GM18502 (cell line): ENCODE results near the gene ENTHD1.

Experiments
- ATAC-seq: cut with Tn5 transposase; IDR thresholded peaks from one replicate; pipeline ENCODE4 v1.9.1; 2021; ENCODE audit warnings: mild to moderate bottlenecking; ENCODE audit not compliant: unreplicated experiment, poor library complexity

Gene ENTHD1

GRCh38 chr22:39700565-39700964, 193.0 kb downstream of the ENTHD1 start:
- ATAC-seq: no peak

GRCh38 chr22:39699631-39700360, 193.8 kb downstream of the ENTHD1 start:
- ATAC-seq: no peak

GRCh38 chr22:39697790-39698430, 195.7 kb downstream of the ENTHD1 start:
- no peak for ATAC-seq

GRCh38 chr22:39693943-39694500, 199.5 kb downstream of the ENTHD1 start:
- no peak for ATAC-seq
